ENCODE data around the gene ADGRB2.

The ADGRB2 gene

GRCh38 chr1:31783846-31784245 is 19.7 kb upstream of the ADGRB2 start:
- no peak for DNase-seq (ENCODE audit: low read depth in 3 of 3)

- no peak for DNase-seq (ENCODE audit: low read depth in 3 of 3)
These were observed 18.6 kb upstream of the ADGRB2 start for GRCh38 chr1:31782421-31783410.

- DNase-seq (ENCODE audit: low read depth in 3 of 3), result no peak
These were observed 17.7 kb upstream of the ADGRB2 start for GRCh38 chr1:31781756-31782371.

GRCh38 chr1:31781138-31781755 is 17.1 kb upstream of the ADGRB2 start:
- DNase-seq (ENCODE audit: low read depth in 3 of 3), result no peak

- no peak for DNase-seq (ENCODE audit: low read depth in 3 of 3)
These were observed 16.5 kb upstream of the ADGRB2 start for GRCh38 chr1:31780632-31781031.

GRCh38 chr1:31779687-31780086 is 15.5 kb upstream of the ADGRB2 start:
- no peak for DNase-seq (ENCODE audit: low read depth in 3 of 3)

GRCh38 chr1:31778763-31779488 is 14.8 kb upstream of the ADGRB2 start:
- DNase-seq (ENCODE audit: low read depth in 3 of 3), result no peak

- DNase-seq (ENCODE audit: low read depth in 3 of 3), result no peak
These were observed 12.4 kb upstream of the ADGRB2 start for GRCh38 chr1:31776516-31776915.

GRCh38 chr1:31776032-31776431 is 11.9 kb upstream of the ADGRB2 start:
- no peak for DNase-seq (ENCODE audit: low read depth in 3 of 3)

- no peak for DNase-seq (ENCODE audit: low read depth in 3 of 3)
These were observed 11.3 kb upstream of the ADGRB2 start for GRCh38 chr1:31775210-31775999.

- no peak for DNase-seq (ENCODE audit: low read depth in 3 of 3)
These were observed 10.4 kb upstream of the ADGRB2 start for GRCh38 chr1:31774495-31774894.

- DNase-seq (ENCODE audit: low read depth in 3 of 3), result no peak
These were observed 9.7 kb upstream of the ADGRB2 start for GRCh38 chr1:31773861-31774260.

- no peak for DNase-seq (ENCODE audit: low read depth in 3 of 3)
These were observed 8.6 kb upstream of the ADGRB2 start for GRCh38 chr1:31772669-31773248.

GRCh38 chr1:31771891-31772668 is 7.9 kb upstream of the ADGRB2 start:
- peak in 1 of 3 donors; percentile 51 for DNase-seq (ENCODE audit: low read depth in 3 of 3)

- DNase-seq (ENCODE audit: low read depth in 3 of 3), result no peak
These were observed 5.7 kb upstream of the ADGRB2 start for GRCh38 chr1:31769720-31770390.

GRCh38 chr1:31768939-31769704 is 5.0 kb upstream of the ADGRB2 start:
- no peak for DNase-seq (ENCODE audit: low read depth in 3 of 3)

GRCh38 chr1:31768407-31768907 is 4.3 kb upstream of the ADGRB2 start:
- DNase-seq (ENCODE audit: low read depth in 3 of 3), result no peak

GRCh38 chr1:31767225-31767624 is 3.1 kb upstream of the ADGRB2 start:
- no peak for DNase-seq (ENCODE audit: low read depth in 3 of 3)

Measured in stimulated activated CD4-positive, alpha-beta T cell treated with anti-CD3 and anti-CD28 coated beads, TNF-alpha, amount 100 ng/mL, for 48 hours (primary cell).